Measurements from ENCODE around the gene SPEN. TPM values are rescaled to one million over a fixed set of nuclear protein-coding genes. Genes with fewer than 3 reads are reported as not detected.
A peak's percentile ranks its signal among the peaks of the same experiment; 100 is the strongest.

SPEN gene
- total RNA-seq, 4 donors from 2014 or later, result 40.7 to 97.0 (median 57.3) TPM

DNA sequence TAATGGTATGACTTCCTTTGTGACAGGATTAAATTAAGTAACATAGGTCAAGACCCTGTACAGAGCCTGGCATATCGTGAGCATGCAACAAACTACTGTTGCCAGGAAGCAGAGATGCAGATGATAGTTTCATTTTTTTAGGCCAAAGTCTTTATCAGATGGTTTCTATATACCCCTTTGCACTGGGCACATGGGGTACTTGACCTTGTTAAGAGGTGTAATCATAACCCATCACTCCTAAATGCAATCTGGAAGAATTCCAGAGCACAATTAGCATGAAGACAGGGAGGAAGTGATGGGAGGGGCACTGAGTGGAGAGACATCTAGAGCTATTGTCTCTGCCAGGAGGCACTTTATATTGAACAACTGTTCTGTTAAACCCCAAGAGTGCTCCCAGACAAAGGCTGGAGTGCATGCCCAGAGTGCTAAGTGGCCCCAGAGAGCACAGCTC is 106.3 kb downstream of the SPEN start:
- TF ChIP-seq POLR2A (IDR thresholded peaks at IDR 0.05) (no peak), CTCF (IDR thresholded peaks at IDR 0.05) (no peak)
- Histone ChIP-seq H3K4me3 (replicated peaks in 1 of 3) (no peak overlapping the region), H3K36me3 (no peaks in the 10 kb centered on the region), H3K9me3 (no peaks in the 10 kb centered on the region), H3K27me3 (no peaks in the 10 kb centered on the region), H3K4me1 (peaks cover 69 to 87% of the 10 kb centered on the region in 2 donors), H3K27ac (peak overlapping the region in 2 of 3 donors; percentile 49 to 96)
- intact Hi-C loops (cut with DNase I), result no loop called here
- WGBS, 2 donors, result 50 to 55% methylated on average over 1 of the region's 1 CpG
- DNase-seq, result no peak

- WGBS, 2 donors, result 67 to 80% methylated on average over 1 to 3 of the region's 3 CpGs
- Histone ChIP-seq H3K27me3 (no peaks in the 10 kb centered on the region), H3K4me1 (peaks cover 64 to 87% of the 10 kb centered on the region in 2 donors), H3K4me3 (replicated peaks in 1 of 3) (no peak overlapping the region), H3K27ac (peak overlapping the region in 2 of 3 donors; percentile 49 to 96), H3K36me3 (no peaks in the 10 kb centered on the region), H3K9me3 (no peaks in the 10 kb centered on the region)
- no peak for DNase-seq
- TF ChIP-seq CTCF (IDR thresholded peaks at IDR 0.05), result no peak
- no peak for TF ChIP-seq POLR2A (IDR thresholded peaks at IDR 0.05)
- intact Hi-C loops (cut with DNase I), result no loop called here
These were observed 106.8 kb downstream of the SPEN start for GRCh38 chr1:15954316-15954715.

- Histone ChIP-seq H3K4me1 (peaks cover 52 to 75% of the 10 kb centered on the region in 2 donors), H3K9me3 (no peaks in the 10 kb centered on the region), H3K27ac (no peak overlapping the region), H3K27me3 (no peaks in the 10 kb centered on the region), H3K36me3 (no peaks in the 10 kb centered on the region), H3K4me3 (replicated peaks in 1 of 3) (no peak overlapping the region)
- intact Hi-C loops (cut with DNase I), result no loop called here
- DNase-seq, result no peak
- 92 to 100% methylated on average over 2 of the region's 2 CpGs for WGBS, 2 donors
- TF ChIP-seq CTCF (IDR thresholded peaks at IDR 0.05) (no peak), POLR2A (IDR thresholded peaks at IDR 0.05) (no peak)
These were observed 108.0 kb downstream of the SPEN start for GRCh38 chr1:15955552-15955951.

GRCh38 chr1:15956150-15956549 is 108.6 kb downstream of the SPEN start:
- Histone ChIP-seq H3K36me3 (no peaks in the 10 kb centered on the region), H3K9me3 (no peaks in the 10 kb centered on the region), H3K4me1 (peaks cover 46 to 69% of the 10 kb centered on the region in 2 donors), H3K4me3 (replicated peaks in 1 of 3) (no peak overlapping the region), H3K27me3 (no peaks in the 10 kb centered on the region), H3K27ac (no peak overlapping the region)
- TF ChIP-seq POLR2A (IDR thresholded peaks at IDR 0.05), result no peak
- no peak for TF ChIP-seq CTCF (IDR thresholded peaks at IDR 0.05)
- DNase-seq, result no peak
- intact Hi-C loops (cut with DNase I), result no loop called here

DNA sequence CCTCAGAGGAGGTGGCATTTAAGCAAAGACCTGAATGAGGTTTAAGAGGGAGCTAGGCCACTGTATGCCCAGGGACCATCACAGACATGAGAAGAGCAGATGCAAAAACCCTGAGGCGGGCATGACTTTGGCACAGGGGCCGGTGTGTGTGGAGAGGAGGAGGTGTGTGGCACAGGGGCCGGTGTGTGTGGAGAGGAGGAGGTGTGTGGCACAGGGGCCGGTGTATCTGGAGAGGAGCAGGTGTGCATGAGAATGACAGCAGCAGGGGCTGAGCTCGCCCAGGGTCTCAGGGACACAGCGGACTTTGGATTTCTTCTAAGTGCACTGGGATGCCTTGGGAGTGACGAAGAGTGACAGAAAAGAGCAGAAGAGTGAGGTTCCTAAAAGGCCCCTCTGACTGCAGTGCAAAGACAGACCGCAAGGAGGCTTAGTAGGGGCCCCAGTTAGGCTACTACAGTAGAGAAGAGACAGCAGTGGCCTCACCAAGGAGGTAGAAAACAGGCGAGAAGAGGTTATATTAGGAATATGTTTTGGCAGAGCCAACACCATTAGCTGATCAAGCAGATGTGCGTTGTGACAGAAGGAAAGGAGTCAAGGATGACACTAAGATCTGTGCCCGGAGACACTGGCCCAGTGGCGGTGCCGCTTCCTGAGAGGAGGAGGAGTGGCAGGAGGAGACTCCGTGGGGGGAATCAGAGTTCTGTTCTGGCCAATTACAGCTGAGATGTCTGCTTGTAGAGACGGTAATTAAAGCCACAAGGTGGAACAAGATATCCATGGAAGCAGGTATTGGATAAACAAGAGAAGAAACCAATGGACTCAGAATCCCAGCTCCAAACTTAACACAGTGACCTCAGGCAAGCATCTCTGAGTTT is 110.0 kb downstream of the SPEN start:
- no peak overlapping the region for H3K4me3 ChIP-seq (replicated peaks in 1 of 3)
- 75 to 78% methylated on average over 15 of the region's 15 CpGs for WGBS, 2 donors
- no peaks in the 10 kb centered on the region for H3K36me3 ChIP-seq
- peaks cover 40 to 58% of the 10 kb centered on the region in 2 donors for H3K4me1 ChIP-seq
- no peaks in the 10 kb centered on the region for H3K27me3 ChIP-seq
- peak overlapping the region in 1 of 3 donors; percentile 24 for H3K27ac ChIP-seq
- DNase-seq, result no peak
- intact Hi-C loops (cut with DNase I), result no loop called here
- TF ChIP-seq CTCF (IDR thresholded peaks at IDR 0.05) (peak in 2 of 6 experiments; percentile 17 to 20), POLR2A (IDR thresholded peaks at IDR 0.05) (no peak)
- H3K9me3 ChIP-seq, result no peaks in the 10 kb centered on the region
